ENCODE data around the gene ABCB1. TPM values are rescaled to one million over a fixed set of nuclear protein-coding genes. Genes with fewer than 3 reads are reported as not detected.

Gene ABCB1
- total and polyA plus RNA-seq, 2 donors, result 6.6 to 6.7 TPM

DNA sequence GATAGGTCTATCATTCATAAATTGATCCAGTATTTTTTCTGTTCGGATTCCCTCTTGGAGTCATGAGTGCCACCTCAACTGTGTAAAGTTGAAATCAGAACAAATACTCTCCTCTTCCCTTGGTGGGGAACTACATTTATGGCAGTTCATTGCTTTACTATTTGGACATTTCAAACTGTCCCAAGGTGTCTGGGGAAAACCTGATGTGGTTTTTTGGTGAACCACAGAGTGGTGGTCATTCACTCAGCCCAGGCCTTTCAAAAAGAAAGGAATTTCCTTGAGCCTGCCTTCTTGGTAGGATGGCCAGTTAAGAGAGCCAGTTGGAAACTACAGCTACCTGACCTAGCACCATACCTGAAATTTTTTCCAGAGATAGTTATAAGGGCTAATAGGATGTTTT is 59.0 kb downstream of the ABCB1 start:
- Histone ChIP-seq H3K4me3 (ENCODE audit: low read length in 2 of 2) (no peak overlapping the region), H3K36me3 (ENCODE audit: control insufficient read depth in 2 of 2, insufficient read depth in 2 of 2, low read length in 1 of 2) (no peaks in the 10 kb centered on the region), H3K4me1 (ENCODE audit: control insufficient read depth in 2 of 2, insufficient read depth in 2 of 2, low read length in 2 of 2) (no peaks in the 10 kb centered on the region), H3K9me3 (ENCODE audit: control insufficient read depth in 2 of 2, insufficient read depth in 1 of 2, low read length in 1 of 2) (no peaks in the 10 kb centered on the region), H3K27ac (ENCODE audit: low read depth in 1 of 2, low read length in 1 of 2) (no peak overlapping the region), H3K27me3 (ENCODE audit: control insufficient read depth in 2 of 2, insufficient read depth in 1 of 2, low read length in 1 of 2) (no peaks in the 10 kb centered on the region)
- 96% methylated on average over 1 of the region's 1 CpG for WGBS
- DNase-seq (ENCODE audit: low read depth in 6 of 9, low spot score in 9 of 9), result no peak

DNA sequence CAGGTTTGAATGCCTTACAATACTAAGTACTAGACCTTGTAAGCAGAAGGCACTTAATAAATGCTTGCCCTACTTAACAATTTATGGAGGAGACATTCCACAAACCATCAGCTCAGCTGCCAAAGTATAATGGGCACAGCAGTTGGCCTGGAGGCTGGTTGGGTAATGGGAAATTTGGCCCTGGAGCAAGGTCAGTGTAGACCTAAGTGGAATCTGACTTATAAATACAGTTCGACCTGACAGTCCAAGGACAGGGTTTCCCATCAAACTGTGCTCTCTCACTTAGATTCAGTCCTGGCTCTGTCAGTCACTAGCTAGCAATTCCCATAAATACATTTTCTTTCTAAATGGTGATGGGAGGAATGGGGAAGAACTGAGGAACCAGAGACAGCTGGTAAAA is 62.6 kb downstream of the ABCB1 start:
- Histone ChIP-seq H3K27me3 (ENCODE audit: control insufficient read depth in 2 of 2, insufficient read depth in 1 of 2, low read length in 1 of 2) (no peaks in the 10 kb centered on the region), H3K9me3 (ENCODE audit: control insufficient read depth in 2 of 2, insufficient read depth in 1 of 2, low read length in 1 of 2) (no peaks in the 10 kb centered on the region), H3K4me3 (ENCODE audit: low read length in 2 of 2) (no peak overlapping the region), H3K4me1 (ENCODE audit: control insufficient read depth in 2 of 2, insufficient read depth in 2 of 2, low read length in 2 of 2) (no peaks in the 10 kb centered on the region), H3K27ac (ENCODE audit: low read depth in 1 of 2, low read length in 1 of 2) (no peak overlapping the region), H3K36me3 (ENCODE audit: control insufficient read depth in 2 of 2, insufficient read depth in 2 of 2, low read length in 1 of 2) (no peaks in the 10 kb centered on the region)
- DNase-seq (ENCODE audit: low read depth in 6 of 9, low spot score in 9 of 9), result no peak
- WGBS, result 94% methylated on average over 1 of the region's 1 CpG

DNA sequence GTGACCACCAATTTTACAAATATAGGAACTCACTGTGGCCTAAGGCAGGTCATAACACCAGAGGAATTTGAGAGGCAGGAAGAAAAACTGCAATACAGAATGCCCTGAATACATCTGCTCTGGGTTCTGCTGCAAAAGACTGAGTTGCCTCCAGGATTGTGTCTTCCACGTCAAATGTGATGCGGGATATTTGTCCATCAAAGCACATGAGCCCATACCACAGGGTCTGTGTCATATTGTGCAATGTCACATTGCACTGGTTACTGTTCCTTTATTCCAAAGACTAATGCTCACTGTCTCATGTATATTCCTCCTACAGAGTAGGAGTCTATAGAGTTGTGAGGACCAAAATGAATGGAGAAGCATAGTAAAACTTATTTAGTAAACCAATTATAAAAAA is 66.6 kb downstream of the ABCB1 start:
- Histone ChIP-seq H3K4me1 (ENCODE audit: control insufficient read depth in 2 of 2, insufficient read depth in 2 of 2, low read length in 2 of 2) (no peaks in the 10 kb centered on the region), H3K27ac (ENCODE audit: low read depth in 1 of 2, low read length in 1 of 2) (no peak overlapping the region), H3K9me3 (ENCODE audit: control insufficient read depth in 2 of 2, insufficient read depth in 1 of 2, low read length in 1 of 2) (no peaks in the 10 kb centered on the region), H3K4me3 (ENCODE audit: low read length in 2 of 2) (no peak overlapping the region), H3K36me3 (ENCODE audit: control insufficient read depth in 2 of 2, insufficient read depth in 2 of 2, low read length in 1 of 2) (no peaks in the 10 kb centered on the region), H3K27me3 (ENCODE audit: control insufficient read depth in 2 of 2, insufficient read depth in 1 of 2, low read length in 1 of 2) (no peaks in the 10 kb centered on the region)
- no peak for DNase-seq (ENCODE audit: low read depth in 6 of 9, low spot score in 9 of 9)
- WGBS, result 94% methylated on average over 2 of the region's 2 CpGs

DNA sequence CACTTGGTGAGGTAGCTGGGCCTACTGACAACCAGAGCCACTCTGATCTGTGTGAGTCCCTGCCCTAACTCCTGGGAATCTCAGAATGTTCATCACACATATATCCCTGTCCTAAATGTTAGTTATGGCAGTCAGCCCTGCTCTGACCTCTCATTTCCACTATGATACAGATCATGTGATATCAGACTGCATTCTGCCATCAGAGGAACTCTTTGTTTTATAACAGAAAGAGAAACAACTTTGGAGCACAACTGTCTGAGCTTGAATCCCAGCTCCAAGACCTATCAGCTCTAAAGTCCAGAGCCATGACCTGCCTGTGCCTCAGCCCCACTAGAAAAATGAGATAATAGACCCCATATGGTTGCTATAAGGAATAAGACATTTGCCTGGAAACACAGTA is 70.6 kb downstream of the ABCB1 start:
- no peak overlapping the region for H3K4me3 ChIP-seq (ENCODE audit: low read length in 2 of 2)
- no peak for DNase-seq (ENCODE audit: low read depth in 6 of 9, low spot score in 9 of 9)
- H3K27ac ChIP-seq (ENCODE audit: low read depth in 1 of 2, low read length in 1 of 2), result no peak overlapping the region
- H3K9me3 ChIP-seq (ENCODE audit: control insufficient read depth in 2 of 2, insufficient read depth in 1 of 2, low read length in 1 of 2), result no peaks in the 10 kb centered on the region
- H3K27me3 ChIP-seq (ENCODE audit: control insufficient read depth in 2 of 2, insufficient read depth in 1 of 2, low read length in 1 of 2), result no peaks in the 10 kb centered on the region
- H3K36me3 ChIP-seq (ENCODE audit: control insufficient read depth in 2 of 2, insufficient read depth in 2 of 2, low read length in 1 of 2), result no peaks in the 10 kb centered on the region
- H3K4me1 ChIP-seq (ENCODE audit: control insufficient read depth in 2 of 2, insufficient read depth in 2 of 2, low read length in 2 of 2), result no peaks in the 10 kb centered on the region

DNA sequence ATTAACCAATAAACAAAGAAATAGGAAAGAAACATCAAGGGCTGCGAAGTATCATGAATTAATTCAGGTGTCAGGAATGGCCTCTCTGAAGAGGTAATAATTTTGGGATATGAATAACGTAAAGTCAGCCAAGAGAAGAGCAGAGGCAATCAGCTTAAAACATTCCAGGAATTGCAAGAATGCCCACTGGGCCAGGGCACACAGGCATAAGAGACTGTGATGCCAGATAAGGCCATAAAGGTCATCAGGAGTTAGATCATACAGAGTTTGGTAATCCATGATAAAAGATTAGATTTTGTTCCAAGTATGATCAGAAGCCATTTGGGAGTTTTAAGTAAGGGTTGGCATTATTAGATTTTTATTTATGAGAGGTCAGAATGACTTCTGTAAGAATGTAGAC is 72.0 kb downstream of the ABCB1 start:
- Histone ChIP-seq H3K4me1 (ENCODE audit: control insufficient read depth in 2 of 2, insufficient read depth in 2 of 2, low read length in 2 of 2) (no peaks in the 10 kb centered on the region), H3K4me3 (ENCODE audit: low read length in 2 of 2) (no peak overlapping the region), H3K27me3 (ENCODE audit: control insufficient read depth in 2 of 2, insufficient read depth in 1 of 2, low read length in 1 of 2) (no peaks in the 10 kb centered on the region), H3K9me3 (ENCODE audit: control insufficient read depth in 2 of 2, insufficient read depth in 1 of 2, low read length in 1 of 2) (no peaks in the 10 kb centered on the region), H3K27ac (ENCODE audit: low read depth in 1 of 2, low read length in 1 of 2) (no peak overlapping the region), H3K36me3 (ENCODE audit: control insufficient read depth in 2 of 2, insufficient read depth in 2 of 2, low read length in 1 of 2) (no peaks in the 10 kb centered on the region)
- DNase-seq (ENCODE audit: low read depth in 6 of 9, low spot score in 9 of 9), result no peak
- 92% methylated on average over 2 of the region's 2 CpGs for WGBS

DNA sequence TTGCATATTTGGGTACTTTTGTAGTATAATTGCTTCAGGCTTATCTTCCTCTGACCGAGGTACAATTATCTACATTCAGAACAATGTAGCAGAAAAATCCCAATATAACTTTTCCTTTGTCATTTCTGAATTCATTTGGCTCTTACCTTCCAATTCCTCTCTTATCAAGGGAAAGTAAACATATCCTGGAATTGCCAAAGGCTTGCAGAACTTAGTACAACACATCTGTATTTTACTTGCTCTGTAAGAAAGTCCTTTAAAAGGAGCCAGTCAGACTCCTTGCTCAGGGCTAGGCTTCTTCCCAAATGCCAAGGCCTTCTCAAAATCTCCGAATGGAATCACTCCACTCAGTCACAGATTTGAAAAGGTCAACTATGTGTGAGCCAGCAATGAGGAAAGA is 81.9 kb downstream of the ABCB1 start:
- Histone ChIP-seq H3K4me1 (ENCODE audit: control insufficient read depth in 2 of 2, insufficient read depth in 2 of 2, low read length in 2 of 2) (no peaks in the 10 kb centered on the region), H3K9me3 (ENCODE audit: control insufficient read depth in 2 of 2, insufficient read depth in 1 of 2, low read length in 1 of 2) (no peaks in the 10 kb centered on the region), H3K27ac (ENCODE audit: low read depth in 1 of 2, low read length in 1 of 2) (no peak overlapping the region), H3K4me3 (ENCODE audit: low read length in 2 of 2) (no peak overlapping the region), H3K27me3 (ENCODE audit: control insufficient read depth in 2 of 2, insufficient read depth in 1 of 2, low read length in 1 of 2) (no peaks in the 10 kb centered on the region), H3K36me3 (ENCODE audit: control insufficient read depth in 2 of 2, insufficient read depth in 2 of 2, low read length in 1 of 2) (no peaks in the 10 kb centered on the region)
- WGBS, result 97% methylated on average over 2 of the region's 2 CpGs
- DNase-seq (ENCODE audit: low read depth in 6 of 9, low spot score in 9 of 9), result no peak

DNA sequence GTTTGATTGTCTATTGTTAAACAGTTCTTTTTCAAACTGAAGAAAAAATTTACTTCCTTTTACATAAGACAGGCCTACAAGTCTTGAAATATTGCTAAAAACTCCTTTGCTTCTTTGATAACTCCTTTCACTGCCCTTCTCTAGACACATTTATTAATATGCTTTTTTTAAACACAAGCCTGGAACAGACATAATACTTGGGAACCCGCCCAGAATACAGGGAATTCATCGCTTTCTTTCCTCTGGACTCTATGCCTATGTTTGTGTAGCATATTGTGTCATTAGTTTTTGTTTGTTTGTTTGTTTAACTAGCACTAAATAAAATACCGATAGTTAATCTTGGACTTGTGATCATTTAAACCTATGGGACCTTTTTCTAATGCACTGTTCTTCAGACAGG is 82.8 kb downstream of the ABCB1 start:
- Histone ChIP-seq H3K9me3 (ENCODE audit: control insufficient read depth in 2 of 2, insufficient read depth in 1 of 2, low read length in 1 of 2) (no peaks in the 10 kb centered on the region), H3K27ac (ENCODE audit: low read depth in 1 of 2, low read length in 1 of 2) (no peak overlapping the region), H3K36me3 (ENCODE audit: control insufficient read depth in 2 of 2, insufficient read depth in 2 of 2, low read length in 1 of 2) (no peaks in the 10 kb centered on the region)

DNA sequence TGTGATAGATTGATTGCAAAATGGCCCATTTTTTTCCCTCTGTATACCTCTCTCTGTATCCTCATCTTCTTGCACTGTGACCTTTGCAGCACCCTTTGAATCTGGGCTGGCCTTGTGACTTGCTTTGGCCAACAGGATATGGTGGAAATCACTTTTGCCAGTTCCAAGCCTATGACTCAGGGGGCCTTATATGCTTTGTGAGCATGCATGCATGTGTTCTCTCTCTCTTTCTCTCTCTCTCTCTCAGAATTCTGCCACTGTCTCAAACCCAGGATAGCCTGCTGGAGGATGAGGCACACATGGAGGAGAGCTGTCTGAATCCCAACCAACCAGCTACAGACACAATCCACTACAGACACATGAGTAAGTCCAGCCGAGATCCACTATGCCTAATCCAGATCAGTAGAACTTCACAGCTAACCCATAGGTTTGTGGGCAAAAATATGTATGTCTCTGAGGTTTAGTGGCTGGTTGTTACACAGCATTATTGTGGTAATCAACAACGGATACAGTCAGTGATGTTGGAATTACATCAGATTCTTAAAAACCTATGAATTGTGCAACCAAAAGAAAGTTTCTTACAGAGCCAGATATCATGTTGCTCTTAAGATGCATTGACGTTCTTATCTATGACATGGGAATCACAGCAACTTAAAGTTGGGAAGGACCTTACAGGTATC is 83.4 kb downstream of the ABCB1 start:
- WGBS, result 93% methylated on average over 3 of the region's 3 CpGs
- DNase-seq (ENCODE audit: low read depth in 6 of 9, low spot score in 9 of 9), result no peak

More for the DNA sequence above, 82.8 kb downstream of the ABCB1 start:
- no peak overlapping the region for H3K4me3 ChIP-seq (ENCODE audit: low read length in 2 of 2)
- H3K4me1 ChIP-seq (ENCODE audit: control insufficient read depth in 2 of 2, insufficient read depth in 2 of 2, low read length in 2 of 2), result no peaks in the 10 kb centered on the region
- no peak for DNase-seq (ENCODE audit: low read depth in 6 of 9, low spot score in 9 of 9)
- 95% methylated on average over 3 of the region's 3 CpGs for WGBS
- H3K27me3 ChIP-seq (ENCODE audit: control insufficient read depth in 2 of 2, insufficient read depth in 1 of 2, low read length in 1 of 2), result no peaks in the 10 kb centered on the region

DNA sequence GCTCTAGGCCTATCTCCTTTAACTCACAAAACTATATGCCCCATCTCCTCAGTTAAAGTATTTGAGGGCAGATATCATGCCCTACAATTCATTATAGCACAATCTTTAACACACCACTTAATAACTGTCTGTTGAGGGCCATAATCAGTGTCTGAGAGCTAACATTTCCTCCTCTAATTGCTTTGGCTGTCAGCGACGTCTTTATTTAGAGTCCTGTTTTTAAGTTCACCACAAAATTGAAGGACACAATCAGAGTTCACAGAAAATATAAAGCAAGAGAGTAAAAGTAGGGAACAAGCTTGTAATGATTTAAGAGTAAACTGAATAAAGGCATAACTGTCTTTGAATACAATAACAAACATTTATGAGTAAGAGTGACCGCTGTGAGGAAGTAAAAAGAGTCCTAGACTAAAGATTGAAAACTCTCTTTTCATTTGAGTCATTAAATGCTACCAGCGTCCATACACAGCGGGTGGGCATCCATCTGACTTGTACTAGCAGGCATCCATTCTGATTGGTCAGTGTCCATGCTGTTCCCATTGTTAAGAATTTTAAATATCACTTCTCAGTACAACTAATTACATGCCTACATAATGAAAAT is 86.8 kb downstream of the ABCB1 start:
- H3K27ac ChIP-seq (ENCODE audit: low read depth in 1 of 2, low read length in 1 of 2), result no peak overlapping the region
- no peak for DNase-seq (ENCODE audit: low read depth in 6 of 9, low spot score in 9 of 9)
- H3K4me3 ChIP-seq (ENCODE audit: low read length in 2 of 2), result no peak overlapping the region
- no peaks in the 10 kb centered on the region for H3K4me1 ChIP-seq (ENCODE audit: control insufficient read depth in 2 of 2, insufficient read depth in 2 of 2, low read length in 2 of 2)
- 94% methylated on average over 5 of the region's 5 CpGs for WGBS
- no peaks in the 10 kb centered on the region for H3K36me3 ChIP-seq (ENCODE audit: control insufficient read depth in 2 of 2, insufficient read depth in 2 of 2, low read length in 1 of 2)
- no peaks in the 10 kb centered on the region for H3K9me3 ChIP-seq (ENCODE audit: control insufficient read depth in 2 of 2, insufficient read depth in 1 of 2, low read length in 1 of 2)
- no peaks in the 10 kb centered on the region for H3K27me3 ChIP-seq (ENCODE audit: control insufficient read depth in 2 of 2, insufficient read depth in 1 of 2, low read length in 1 of 2)

More for the DNA sequence above, 83.4 kb downstream of the ABCB1 start:
- Histone ChIP-seq H3K36me3 (ENCODE audit: control insufficient read depth in 2 of 2, insufficient read depth in 2 of 2, low read length in 1 of 2) (no peaks in the 10 kb centered on the region), H3K27me3 (ENCODE audit: control insufficient read depth in 2 of 2, insufficient read depth in 1 of 2, low read length in 1 of 2) (no peaks in the 10 kb centered on the region), H3K4me1 (ENCODE audit: control insufficient read depth in 2 of 2, insufficient read depth in 2 of 2, low read length in 2 of 2) (no peaks in the 10 kb centered on the region), H3K9me3 (ENCODE audit: control insufficient read depth in 2 of 2, insufficient read depth in 1 of 2, low read length in 1 of 2) (no peaks in the 10 kb centered on the region), H3K4me3 (ENCODE audit: low read length in 2 of 2) (no peak overlapping the region), H3K27ac (ENCODE audit: low read depth in 1 of 2, low read length in 1 of 2) (no peak overlapping the region)

Data from thymus (tissue), 11 donors.